GM12892 (cell line): ENCODE results near the gene DLG1.

Experiments used
- POLR2A ChIP-seq: IDR thresholded peaks from 2 replicates; pipeline ENCODE4 v1.6.1; 2011; ENCODE audit warnings: low read depth, low read length, control low read depth
- TAF1 ChIP-seq: IDR thresholded peaks from 2 replicates; pipeline ENCODE4 v1.6.1; 2011; ENCODE audit warnings: low read depth, mild to moderate bottlenecking, control low read depth, low read length, borderline replicate concordance

- no peak for TF ChIP-seq TAF1
- no peak for TF ChIP-seq POLR2A
Measured at GRCh38 chr3:197292083-197292646, 6.2 kb downstream of the DLG1 start.
